Ramos (cell line): ENCODE results near the gene CCDC122.

ENCODE experiments used
- in situ Hi-C: fragments of 300-500 bp; cut with MboI; formaldehyde crosslinking; loops from one replicate; pipeline ENCODE4 v1.14.3; 2022; ENCODE audit warnings: low sequenced_read_pairs; ENCODE audit not compliant: unreplicated experiment

The CCDC122 gene

GRCh38 chr13:43816401-43816889 lies 63.1 kb downstream of the CCDC122 start:
- in situ Hi-C loops: no loop called here

- in situ Hi-C loops: no loop called here
Observed at GRCh38 chr13:43815204-43815603, 64.3 kb downstream of the CCDC122 start.

GRCh38 chr13:43808676-43809075 lies 70.9 kb downstream of the CCDC122 start:
- in situ Hi-C loops: no loop called here

- in situ Hi-C loops: no loop called here
Observed at GRCh38 chr13:43805681-43806128, 73.8 kb downstream of the CCDC122 start.

GRCh38 chr13:43805071-43805468 lies 74.5 kb downstream of the CCDC122 start:
- in situ Hi-C loops: no loop called here

GRCh38 chr13:43804461-43805070 lies 75.0 kb downstream of the CCDC122 start:
- in situ Hi-C loops: no loop called here

- in situ Hi-C loops: no loop called here
Observed at GRCh38 chr13:43802511-43802910, 77.0 kb downstream of the CCDC122 start.

GRCh38 chr13:43800828-43801227 lies 78.7 kb downstream of the CCDC122 start:
- in situ Hi-C loops: no loop called here

GRCh38 chr13:43799191-43799590 lies 80.3 kb downstream of the CCDC122 start:
- in situ Hi-C loops: no loop called here

- in situ Hi-C loops: no loop called here
Observed at GRCh38 chr13:43797869-43798268, 81.7 kb downstream of the CCDC122 start.

- in situ Hi-C loops: no loop called here
Observed at GRCh38 chr13:43797159-43797558, 82.4 kb downstream of the CCDC122 start.

- in situ Hi-C loops: no loop called here
Observed at GRCh38 chr13:43794416-43794815, 85.1 kb downstream of the CCDC122 start.

- in situ Hi-C loops: no loop called here
Observed at GRCh38 chr13:43792076-43792881, 87.3 kb downstream of the CCDC122 start.

- in situ Hi-C loops: no loop called here
Observed at GRCh38 chr13:43787997-43788396, 91.5 kb downstream of the CCDC122 start.

GRCh38 chr13:43787518-43787891 lies 92.0 kb downstream of the CCDC122 start:
- in situ Hi-C loops: no loop called here

- in situ Hi-C loops: no loop called here
Observed at GRCh38 chr13:43786766-43787517, 92.6 kb downstream of the CCDC122 start, which contains the start of gene ENOX1. ENOX1 (minus strand) TSS chr13:43786972.

- in situ Hi-C loops: no loop called here
Observed at GRCh38 chr13:43786472-43786765, 93.1 kb downstream of the CCDC122 start.
